GM19463 (cell line): ENCODE data around the gene ZFYVE21.

ENCODE experiments used
- ATAC-seq: cut with Tn5 transposase; IDR thresholded peaks from one replicate; pipeline ENCODE4 v1.9.1; 2021; ENCODE audit warnings: mild to moderate bottlenecking, moderate library complexity; ENCODE audit not compliant: unreplicated experiment

Gene ZFYVE21

GRCh38 chr14:103715052-103716000 is at the start of gene ZFYVE21, which contains the start of gene XRCC3:
ZFYVE21 (plus strand) TSS chr14:103715810; CDS start chr14:103715842, 32 bp downstream.
XRCC3 (minus strand) TSS chr14:103715451; CDS start chr14:103711087, 4,364 bp downstream.
- ATAC-seq: peak; percentile 96

- ATAC-seq: no peak
These were observed 47.9 kb upstream of the ZFYVE21 start for GRCh38 chr14:103667671-103668070.

DNA sequence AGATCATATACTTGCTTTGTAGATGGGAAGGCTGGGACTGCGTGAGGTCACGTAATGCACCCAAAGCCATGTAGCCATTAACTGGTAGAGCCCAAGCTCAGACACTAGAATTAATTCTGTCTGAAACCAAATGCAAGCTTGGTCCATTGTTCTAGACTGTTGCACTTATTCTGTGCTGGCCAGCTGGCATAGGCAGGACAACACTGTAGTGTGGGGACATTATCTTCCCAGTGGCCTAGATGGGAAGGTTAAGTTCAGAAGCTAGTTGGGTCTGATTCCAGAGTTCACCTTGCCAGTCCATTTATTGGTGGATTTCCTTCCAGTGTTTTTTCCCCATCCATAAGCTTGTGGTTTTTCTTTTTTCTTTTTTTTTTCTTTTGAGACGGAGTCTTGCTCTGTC is 47.5 kb upstream of the ZFYVE21 start:
- no peak for ATAC-seq

DNA sequence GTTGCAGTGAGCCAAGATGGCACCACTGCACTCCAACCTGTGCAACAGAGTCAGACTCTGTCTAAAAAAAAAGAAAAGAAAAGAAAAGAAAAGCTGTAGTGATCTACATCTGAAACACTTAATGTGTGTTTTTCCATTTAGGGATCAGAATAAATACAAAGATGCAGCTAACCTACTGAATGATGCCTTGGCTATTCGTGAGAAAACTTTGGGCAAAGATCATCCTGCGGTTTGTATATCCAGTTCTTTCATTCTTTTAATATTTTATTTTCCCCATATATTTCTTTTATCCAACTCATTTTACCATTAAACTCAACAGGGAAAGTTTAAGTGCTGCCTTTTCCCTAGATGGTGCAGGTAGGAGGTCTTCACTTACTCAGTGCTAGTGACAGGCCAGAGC is 46.2 kb upstream of the ZFYVE21 start:
- ATAC-seq: no peak

- no peak for ATAC-seq
These were observed 43.7 kb upstream of the ZFYVE21 start for GRCh38 chr14:103671911-103672310.

DNA sequence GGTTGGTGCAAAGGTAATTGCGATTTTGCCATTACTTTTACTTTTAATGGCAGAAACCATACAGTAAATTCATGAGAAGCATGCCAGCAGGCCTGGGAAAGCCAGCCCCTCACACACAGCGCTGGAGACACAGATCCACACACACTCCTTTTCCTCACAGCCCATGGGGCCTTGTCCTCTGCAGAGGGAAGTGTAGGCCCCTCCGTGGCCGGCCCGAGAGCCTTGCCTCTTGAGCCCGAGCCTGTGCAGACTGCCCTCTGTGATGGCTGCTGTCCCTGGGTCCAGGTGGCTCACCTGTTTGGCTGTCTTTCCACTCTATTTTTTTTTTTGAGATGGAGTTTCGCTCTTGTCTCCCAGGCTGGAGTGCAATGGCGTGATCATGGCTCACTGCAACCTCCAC is 39.7 kb upstream of the ZFYVE21 start:
- ATAC-seq: no peak

GRCh38 chr14:103676881-103677675 is 38.5 kb upstream of the ZFYVE21 start:
- ATAC-seq: no peak

DNA sequence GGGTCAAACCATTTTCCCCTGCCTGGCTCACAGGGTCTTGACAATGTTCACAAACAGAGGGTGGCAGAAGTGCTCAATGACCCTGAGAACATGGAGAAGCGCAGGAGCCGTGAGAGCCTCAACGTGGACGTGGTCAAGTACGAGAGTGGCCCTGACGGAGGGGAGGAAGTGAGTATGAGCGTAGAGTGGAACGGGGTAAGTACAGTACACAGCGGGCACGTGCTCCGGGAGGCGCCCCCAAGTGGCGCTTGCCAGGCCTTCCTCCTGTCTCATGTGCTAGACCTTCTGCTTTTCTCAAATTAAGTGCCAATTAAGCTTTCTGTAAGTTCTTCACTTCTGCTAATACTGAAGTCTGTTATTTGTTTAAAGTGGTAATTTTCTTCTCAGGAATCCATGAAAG is 36.3 kb upstream of the ZFYVE21 start:
- ATAC-seq: peak; percentile 63

GRCh38 chr14:103680491-103681231 is 34.9 kb upstream of the ZFYVE21 start:
- ATAC-seq: no peak

- no peak for ATAC-seq
These were observed 32.5 kb upstream of the ZFYVE21 start for GRCh38 chr14:103683139-103683538.

GRCh38 chr14:103684471-103684870 is 31.1 kb upstream of the ZFYVE21 start:
- no peak for ATAC-seq

DNA sequence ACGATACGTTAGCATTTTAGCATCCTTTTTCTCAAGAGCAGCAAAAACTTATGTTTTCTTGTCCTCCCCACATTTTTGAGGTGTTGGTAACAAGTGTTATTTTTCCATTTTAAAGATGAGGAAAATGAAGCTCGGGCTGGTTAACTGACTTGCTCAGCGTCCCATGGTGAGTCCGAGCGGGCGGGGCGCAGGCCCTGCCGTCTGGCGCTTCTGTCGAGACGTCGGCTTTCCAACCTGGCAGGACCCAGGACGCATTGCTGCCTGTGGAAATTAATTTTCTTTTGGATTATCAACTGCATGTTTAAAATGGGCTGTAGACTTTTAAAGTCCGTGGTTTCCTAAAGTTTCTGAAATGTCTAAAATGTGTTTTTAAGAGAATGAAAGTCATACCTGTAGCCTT is 30.7 kb upstream of the ZFYVE21 start:
- ATAC-seq: no peak

GRCh38 chr14:103685276-103686211 is 30.1 kb upstream of the ZFYVE21 start:
- ATAC-seq: no peak

DNA sequence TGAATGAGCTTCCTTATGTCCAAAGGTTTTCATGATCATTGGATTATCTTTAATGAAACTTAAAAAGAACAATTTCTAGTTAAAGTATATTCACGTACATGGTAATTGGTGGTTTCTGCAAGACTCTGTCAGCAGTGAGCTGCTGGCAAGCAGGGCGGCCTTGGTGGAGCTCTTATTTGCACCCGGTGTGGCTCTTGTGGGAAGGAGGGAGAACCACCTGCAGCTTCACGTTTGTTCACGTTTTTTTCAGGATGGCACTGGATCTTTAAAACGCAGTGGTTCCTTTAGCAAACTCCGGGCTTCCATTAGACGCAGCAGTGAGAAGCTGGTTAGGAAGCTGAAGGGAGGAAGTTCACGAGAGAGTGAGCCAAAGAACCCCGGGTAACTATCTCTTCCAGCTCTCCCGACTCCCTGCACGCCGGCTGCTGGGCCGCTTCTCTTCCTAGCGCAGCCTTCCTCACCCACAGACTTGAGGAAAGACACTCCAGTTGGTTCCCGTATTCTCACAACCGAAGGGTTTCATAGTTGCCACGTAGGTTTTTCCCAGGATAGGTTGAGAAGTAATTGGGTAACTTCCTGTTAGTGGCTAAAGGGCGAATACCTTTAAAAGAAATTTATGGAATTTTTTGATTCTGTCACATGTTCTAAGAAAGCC is 28.7 kb upstream of the ZFYVE21 start:
- no peak for ATAC-seq

- no peak for ATAC-seq
These were observed 27.9 kb upstream of the ZFYVE21 start for GRCh38 chr14:103687712-103688111.

DNA sequence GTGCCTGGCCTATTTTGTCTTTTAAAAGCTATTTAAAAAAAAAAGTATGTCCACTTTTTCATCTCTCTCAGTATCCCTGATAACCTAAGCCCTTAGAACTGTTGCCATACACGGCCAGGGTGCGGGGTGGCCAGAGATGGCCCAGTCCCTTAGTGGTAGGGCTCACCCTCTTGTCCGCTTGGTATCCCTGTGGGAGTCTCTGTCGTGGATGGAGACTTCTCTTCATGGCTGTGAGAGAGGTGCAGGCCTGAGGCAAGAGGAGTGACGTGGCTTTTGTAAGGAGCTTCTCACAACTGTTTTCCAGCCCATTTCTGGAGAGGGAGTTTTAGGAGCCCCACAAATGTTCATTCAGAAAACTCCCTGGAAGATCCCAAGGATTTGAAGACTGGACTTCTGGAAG is 27.2 kb upstream of the ZFYVE21 start:
- no peak for ATAC-seq

DNA sequence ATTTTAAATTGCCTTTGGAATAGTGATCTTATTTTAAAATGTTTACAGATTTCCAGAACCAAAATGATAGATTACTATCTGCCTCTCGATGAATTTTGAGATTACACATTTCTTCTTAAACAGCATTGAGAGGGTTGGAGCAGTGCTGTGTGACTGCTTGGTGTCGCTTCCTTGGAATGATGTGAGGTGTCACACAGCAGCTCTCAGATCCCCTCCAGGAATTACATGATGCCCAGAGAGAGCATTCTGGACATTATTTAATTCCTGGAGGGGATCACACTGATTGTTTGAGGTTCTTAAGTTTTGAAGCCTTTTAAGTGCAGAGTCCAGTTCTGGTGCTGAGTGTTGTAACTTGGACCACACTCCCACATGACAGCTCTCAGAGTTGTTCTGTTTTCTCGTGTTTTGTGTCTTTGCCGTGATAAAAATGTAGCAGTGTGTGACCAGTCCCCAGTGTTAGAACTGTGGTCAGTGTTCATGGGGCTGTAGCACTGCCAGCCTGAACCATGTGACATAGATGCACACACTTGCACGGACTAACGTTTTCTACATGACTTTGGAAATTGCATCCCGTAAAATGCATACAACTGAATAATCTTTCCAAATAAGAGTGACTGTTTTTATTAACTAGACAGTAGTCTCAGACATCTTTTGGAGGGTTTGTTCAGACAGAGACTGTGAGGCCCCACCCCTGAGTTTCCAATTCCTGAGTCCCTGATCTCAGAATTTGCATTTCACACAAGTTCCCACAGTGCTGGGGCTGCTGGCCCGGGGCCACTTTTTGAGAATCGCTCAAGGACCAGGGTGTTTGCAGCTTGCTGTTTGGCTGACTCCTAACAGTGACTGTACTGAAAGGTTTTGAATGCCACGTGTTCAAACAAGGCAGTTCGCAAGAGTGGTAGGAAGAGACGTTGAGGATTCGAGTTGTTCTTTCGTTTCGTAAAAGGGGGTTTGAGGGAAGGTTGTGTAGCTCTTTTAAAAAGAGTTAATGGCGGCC is 26.4 kb upstream of the ZFYVE21 start:
- ATAC-seq: peak; percentile 59

DNA sequence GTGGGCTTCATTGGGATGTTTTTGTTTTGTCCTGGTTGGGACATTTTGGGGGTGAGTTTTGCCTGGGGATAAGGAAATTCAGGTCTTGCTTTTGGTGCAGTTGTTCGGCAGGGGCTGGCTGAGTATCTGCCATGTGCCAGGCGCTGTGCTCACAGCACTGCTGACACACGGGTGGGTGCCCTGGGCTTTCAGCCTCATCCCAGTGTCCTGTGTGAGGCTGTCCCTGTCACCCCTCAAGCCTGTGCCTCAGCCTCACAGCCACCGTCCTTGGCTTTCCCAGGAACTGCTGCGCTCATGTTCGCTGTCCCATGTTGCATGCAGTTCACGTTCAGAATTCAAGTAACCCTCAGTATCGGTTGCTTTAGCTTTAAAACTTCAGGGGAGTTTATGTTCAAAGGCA is 25.3 kb upstream of the ZFYVE21 start:
- no peak for ATAC-seq
